ENCODE data around the gene KBTBD13.

DNA sequence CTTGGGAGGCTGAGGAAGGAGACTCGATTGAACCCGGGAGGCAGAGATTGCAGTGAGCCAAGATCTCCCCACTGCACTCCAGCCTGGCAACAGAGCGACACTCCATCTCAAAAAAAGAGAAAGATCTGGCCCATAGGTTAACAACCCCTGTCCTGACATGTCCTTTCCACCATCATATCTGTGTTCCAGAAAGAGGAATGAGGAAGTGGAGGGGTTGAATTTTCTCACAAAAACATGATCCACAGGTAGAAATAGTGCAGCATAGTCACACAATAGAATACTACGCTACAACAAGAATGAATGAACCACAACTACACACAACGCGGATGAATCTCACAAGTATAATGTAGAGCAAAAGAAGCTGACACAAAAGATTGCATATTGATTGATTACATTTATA lies 36.1 kb upstream of the KBTBD13 start:
- TF ChIP-seq POLR2A (IDR thresholded peaks at IDR 0.05) (no peak), POLR2AphosphoS5 (IDR thresholded peaks at IDR 0.05) (no peak), EP300 (IDR thresholded peaks at IDR 0.05) (no peak)
- TF ChIP-seq, protein P1, sequence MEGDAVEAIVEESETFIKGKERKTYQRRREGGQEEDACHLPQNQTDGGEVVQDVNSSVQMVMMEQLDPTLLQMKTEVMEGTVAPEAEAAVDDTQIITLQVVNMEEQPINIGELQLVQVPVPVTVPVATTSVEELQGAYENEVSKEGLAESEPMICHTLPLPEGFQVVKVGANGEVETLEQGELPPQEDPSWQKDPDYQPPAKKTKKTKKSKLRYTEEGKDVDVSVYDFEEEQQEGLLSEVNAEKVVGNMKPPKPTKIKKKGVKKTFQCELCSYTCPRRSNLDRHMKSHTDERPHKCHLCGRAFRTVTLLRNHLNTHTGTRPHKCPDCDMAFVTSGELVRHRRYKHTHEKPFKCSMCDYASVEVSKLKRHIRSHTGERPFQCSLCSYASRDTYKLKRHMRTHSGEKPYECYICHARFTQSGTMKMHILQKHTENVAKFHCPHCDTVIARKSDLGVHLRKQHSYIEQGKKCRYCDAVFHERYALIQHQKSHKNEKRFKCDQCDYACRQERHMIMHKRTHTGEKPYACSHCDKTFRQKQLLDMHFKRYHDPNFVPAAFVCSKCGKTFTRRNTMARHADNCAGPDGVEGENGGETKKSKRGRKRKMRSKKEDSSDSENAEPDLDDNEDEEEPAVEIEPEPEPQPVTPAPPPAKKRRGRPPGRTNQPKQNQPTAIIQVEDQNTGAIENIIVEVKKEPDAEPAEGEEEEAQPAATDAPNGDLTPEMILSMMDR (IDR thresholded peaks at IDR 0.05) = no peak
